Bronchial smooth muscle cell (primary cell): ENCODE data around the gene HTR3C. TPM values are rescaled to one million over a fixed set of nuclear protein-coding genes. Genes with fewer than 3 reads are reported as not detected.

Experiments
- total RNA-seq: library from RNA; depleted of rRNA; stranded (reverse); fragments of >200 nt; gene quantifications from 2 replicates; pipeline ENCODE4 v1.2.1, GENCODE V29; 2014

Gene HTR3C
- not detected in 2 replicates for total RNA-seq

GRCh38 chr3:184052767-184053166, at the start of gene HTR3C:
TSS of gene HTR3C (plus strand) at chr3:184053047. CDS start at chr3:184053081, 34 bp downstream.

GRCh38 chr3:184017672-184018423, 35.0 kb upstream of the HTR3C start, which contains the start of gene ABCC5:
TSS of gene ABCC5 (minus strand) at chr3:184017884. CDS start at chr3:184014392, 3,492 bp downstream.

GRCh38 chr3:184031187-184031792, 21.6 kb upstream of the HTR3C start, which contains the start of gene HTR3D:
TSS of gene HTR3D (plus strand) at chr3:184031742. CDS start at chr3:184031742, 0 bp downstream.

GRCh38 chr3:184096811-184097383, 44.0 kb downstream of the HTR3C start, which contains the start of gene HTR3E:
TSS of gene HTR3E (plus strand) at chr3:184097064. CDS start at chr3:184097530, 466 bp downstream.

Other genes with a start within 250 kb of the HTR3C start
- 0.47 and 0.52 TPM in 2 replicates for gene MAP6D1, start 227.5 kb upstream of the HTR3C start, total RNA-seq
- 30.7 and 45.6 TPM in 2 replicates for gene PARL, start 168.2 kb upstream of the HTR3C start, total RNA-seq
- gene ABCC5, start 35.2 kb upstream of the HTR3C start, total RNA-seq: 13.9 and 23.1 TPM in 2 replicates
- not detected in 2 replicates for gene HTR3D, start 21.3 kb upstream of the HTR3C start, total RNA-seq
- not detected in 2 replicates for gene HTR3E, start 44.0 kb downstream of the HTR3C start, total RNA-seq
- gene EIF2B5, start 82.3 kb downstream of the HTR3C start, total RNA-seq: 29.9 and 32.8 TPM in 2 replicates
- 28.7 and 36.6 TPM in 2 replicates for gene DVL3, start 102.3 kb downstream of the HTR3C start, total RNA-seq
- 624 and 646 TPM in 2 replicates for gene AP2M1, start 121.8 kb downstream of the HTR3C start, total RNA-seq
- 57.1 and 68.0 TPM in 2 replicates for gene ABCF3, start 133.2 kb downstream of the HTR3C start, total RNA-seq
- gene VWA5B2, start 176.5 kb downstream of the HTR3C start, total RNA-seq: not detected in 2 replicates
- gene ALG3, start 195.9 kb downstream of the HTR3C start, total RNA-seq: 20.5 and 21.4 TPM in 2 replicates
- 1.1 and 1.5 TPM in 2 replicates for gene EEF1AKMT4, start 196.6 kb downstream of the HTR3C start, total RNA-seq
- gene CAMK2N2, start 208.5 kb downstream of the HTR3C start, total RNA-seq: 0.16 TPM in 1 of 2 replicates, not detected in the other
- gene ECE2, start 223.0 kb downstream of the HTR3C start, total RNA-seq: not detected in 2 replicates
- 431 and 478 TPM in 2 replicates for gene PSMD2, start 246.2 kb downstream of the HTR3C start, total RNA-seq